ENCODE results near the gene PCDH8.

Gene PCDH8, protein sequence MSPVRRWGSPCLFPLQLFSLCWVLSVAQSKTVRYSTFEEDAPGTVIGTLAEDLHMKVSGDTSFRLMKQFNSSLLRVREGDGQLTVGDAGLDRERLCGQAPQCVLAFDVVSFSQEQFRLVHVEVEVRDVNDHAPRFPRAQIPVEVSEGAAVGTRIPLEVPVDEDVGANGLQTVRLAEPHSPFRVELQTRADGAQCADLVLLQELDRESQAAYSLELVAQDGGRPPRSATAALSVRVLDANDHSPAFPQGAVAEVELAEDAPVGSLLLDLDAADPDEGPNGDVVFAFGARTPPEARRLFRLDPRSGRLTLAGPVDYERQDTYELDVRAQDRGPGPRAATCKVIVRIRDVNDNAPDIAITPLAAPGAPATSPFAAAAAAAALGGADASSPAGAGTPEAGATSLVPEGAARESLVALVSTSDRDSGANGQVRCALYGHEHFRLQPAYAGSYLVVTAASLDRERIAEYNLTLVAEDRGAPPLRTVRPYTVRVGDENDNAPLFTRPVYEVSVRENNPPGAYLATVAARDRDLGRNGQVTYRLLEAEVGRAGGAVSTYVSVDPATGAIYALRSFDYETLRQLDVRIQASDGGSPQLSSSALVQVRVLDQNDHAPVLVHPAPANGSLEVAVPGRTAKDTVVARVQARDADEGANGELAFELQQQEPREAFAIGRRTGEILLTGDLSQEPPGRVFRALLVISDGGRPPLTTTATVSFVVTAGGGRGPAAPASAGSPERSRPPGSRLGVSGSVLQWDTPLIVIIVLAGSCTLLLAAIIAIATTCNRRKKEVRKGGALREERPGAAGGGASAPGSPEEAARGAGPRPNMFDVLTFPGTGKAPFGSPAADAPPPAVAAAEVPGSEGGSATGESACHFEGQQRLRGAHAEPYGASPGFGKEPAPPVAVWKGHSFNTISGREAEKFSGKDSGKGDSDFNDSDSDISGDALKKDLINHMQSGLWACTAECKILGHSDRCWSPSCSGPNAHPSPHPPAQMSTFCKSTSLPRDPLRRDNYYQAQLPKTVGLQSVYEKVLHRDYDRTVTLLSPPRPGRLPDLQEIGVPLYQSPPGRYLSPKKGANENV

DNA sequence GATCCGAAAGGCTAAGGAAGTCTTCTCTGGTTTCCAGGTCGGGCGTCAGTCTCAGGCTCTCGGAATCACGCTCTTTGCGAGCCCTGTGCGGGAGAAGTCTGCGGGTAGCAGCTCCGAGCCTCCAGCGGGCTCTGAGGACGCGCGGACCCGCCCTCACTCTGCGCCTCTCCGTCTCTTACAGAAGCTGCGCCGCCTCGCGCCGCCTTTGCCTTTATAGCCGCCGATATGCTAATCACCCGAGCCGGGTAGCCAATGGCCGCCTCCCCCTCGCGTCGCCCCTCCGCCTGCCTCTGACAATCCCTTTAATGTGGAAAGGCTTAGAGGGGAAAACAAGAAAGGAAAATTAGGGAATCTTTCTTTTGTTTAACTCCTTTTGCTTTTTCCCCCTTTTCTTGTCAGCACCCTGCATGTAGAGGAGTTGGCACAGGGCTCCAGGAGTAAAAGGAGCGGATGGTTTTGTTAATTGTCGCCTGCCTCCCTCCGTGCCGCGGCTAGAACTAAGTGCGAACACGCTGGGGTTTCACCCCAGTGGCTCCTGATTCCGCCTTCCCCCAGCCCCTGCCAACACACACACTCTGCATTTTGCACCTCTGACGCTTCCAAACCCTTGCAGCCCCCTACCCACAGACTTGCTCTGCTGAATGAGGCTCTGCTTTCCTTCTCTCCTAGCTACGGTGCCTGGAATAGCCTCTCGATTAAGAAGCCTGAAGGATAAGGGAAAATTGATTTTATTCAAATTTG, at the start of gene PCDH8:
Gene PCDH8, minus strand, starts transcription at position 186 of the 741 bp plus-strand sequence. CDS start 204 bp downstream, outside the sequence.
- Mint-ChIP-seq H3K36me3 (ENCODE audit: low read depth) (peaks cover 8% of the 10 kb centered on the region), H3K4me3 (peak within 1 kb of the TSS; percentile 92 to 94 (median 93)), H3K27me3 (ENCODE audit: low read depth) (peaks cover 72% of the 10 kb centered on the region), H3K9me3 (peaks cover 2% of the 10 kb centered on the region), H3K4me1 (peaks cover 41% of the 10 kb centered on the region), H3K27ac (peak within 1 kb of the TSS in 2 of 3 experiments; percentile 48 to 56)
- TF ChIP-seq, protein P1, sequence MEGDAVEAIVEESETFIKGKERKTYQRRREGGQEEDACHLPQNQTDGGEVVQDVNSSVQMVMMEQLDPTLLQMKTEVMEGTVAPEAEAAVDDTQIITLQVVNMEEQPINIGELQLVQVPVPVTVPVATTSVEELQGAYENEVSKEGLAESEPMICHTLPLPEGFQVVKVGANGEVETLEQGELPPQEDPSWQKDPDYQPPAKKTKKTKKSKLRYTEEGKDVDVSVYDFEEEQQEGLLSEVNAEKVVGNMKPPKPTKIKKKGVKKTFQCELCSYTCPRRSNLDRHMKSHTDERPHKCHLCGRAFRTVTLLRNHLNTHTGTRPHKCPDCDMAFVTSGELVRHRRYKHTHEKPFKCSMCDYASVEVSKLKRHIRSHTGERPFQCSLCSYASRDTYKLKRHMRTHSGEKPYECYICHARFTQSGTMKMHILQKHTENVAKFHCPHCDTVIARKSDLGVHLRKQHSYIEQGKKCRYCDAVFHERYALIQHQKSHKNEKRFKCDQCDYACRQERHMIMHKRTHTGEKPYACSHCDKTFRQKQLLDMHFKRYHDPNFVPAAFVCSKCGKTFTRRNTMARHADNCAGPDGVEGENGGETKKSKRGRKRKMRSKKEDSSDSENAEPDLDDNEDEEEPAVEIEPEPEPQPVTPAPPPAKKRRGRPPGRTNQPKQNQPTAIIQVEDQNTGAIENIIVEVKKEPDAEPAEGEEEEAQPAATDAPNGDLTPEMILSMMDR (IDR thresholded peaks at IDR 0.05; ENCODE audit: unreplicated experiment in 3 of 3) = no peak

DNA sequence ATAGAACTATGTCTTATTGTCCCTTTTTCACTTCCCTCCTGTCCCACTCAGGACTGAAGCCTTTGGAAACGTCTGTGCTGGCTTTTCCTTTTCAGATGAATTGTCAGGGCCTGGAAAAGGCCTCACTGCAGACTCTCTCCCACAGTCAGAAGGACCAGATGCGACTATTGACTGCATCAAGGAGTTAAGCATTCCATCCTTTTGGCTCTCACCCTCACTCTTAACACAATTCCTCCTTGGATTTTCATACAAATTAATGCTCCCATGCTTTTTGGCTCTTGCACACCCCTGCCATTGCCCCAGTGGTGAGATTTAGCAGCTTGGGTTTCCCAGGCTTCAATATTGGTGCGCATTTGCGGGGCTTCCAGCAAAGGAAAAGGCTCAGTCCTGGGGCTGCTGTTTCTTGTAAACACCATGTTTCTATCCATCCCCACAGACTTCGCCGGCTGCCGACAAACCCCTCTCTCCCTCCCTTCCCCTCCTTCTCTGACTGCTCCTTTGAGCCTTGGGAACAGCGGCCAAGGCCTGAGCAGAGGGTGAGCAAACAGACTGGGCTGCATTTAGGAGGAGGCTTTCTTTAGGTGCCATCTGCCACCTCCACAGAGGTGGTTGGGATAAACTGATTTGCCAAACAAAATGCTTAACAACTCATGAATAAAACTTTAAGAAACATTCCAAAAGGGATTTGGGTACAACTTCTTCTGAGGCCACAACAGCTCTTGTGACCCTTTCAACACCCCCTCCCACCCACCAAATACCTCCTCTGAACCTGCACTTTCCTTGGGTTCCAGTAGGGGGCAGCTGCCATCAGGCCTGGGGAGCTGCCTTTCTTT, 48.6 kb upstream of the PCDH8 start:
- Mint-ChIP-seq H3K4me3 (no peak overlapping the region), H3K27ac (peak overlapping the region in 2 of 3 experiments; percentile 26 to 30), H3K36me3 (ENCODE audit: low read depth) (no peaks in the 10 kb centered on the region), H3K4me1 (peaks cover 8% of the 10 kb centered on the region), H3K9me3 (no peaks in the 10 kb centered on the region), H3K27me3 (ENCODE audit: low read depth) (no peaks in the 10 kb centered on the region)
- TF ChIP-seq, protein P1 (IDR thresholded peaks at IDR 0.05; ENCODE audit: unreplicated experiment in 3 of 3) = peak; percentile 22 to 51 (median 44)

DNA sequence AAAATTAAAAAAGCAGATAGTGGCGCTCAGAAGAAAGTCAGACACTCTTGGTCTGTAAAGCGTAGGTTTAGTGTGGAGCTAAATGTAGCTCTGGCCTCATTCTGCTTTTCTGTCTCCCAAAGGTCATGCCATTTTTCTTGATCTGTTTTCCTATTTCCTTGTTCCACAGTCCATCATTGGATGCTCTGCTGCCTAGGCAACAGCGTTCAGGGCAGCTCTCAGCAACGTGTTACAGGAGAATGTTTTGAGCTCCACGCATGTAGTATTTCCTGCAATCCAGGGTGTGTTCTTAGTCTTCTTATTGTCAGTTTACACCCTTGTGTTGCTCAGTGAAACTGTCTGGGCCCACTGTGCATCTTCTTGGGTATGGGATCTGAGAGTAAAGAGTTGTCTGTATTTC, 46.0 kb upstream of the PCDH8 start:
- H3K27ac Mint-ChIP-seq = no peak overlapping the region
- H3K36me3 Mint-ChIP-seq (ENCODE audit: low read depth) = no peaks in the 10 kb centered on the region
- H3K4me3 Mint-ChIP-seq = no peak overlapping the region
- TF ChIP-seq, protein P1 (IDR thresholded peaks at IDR 0.05; ENCODE audit: unreplicated experiment in 3 of 3) = no peak
- H3K4me1 Mint-ChIP-seq = peaks cover 11% of the 10 kb centered on the region
- H3K27me3 Mint-ChIP-seq (ENCODE audit: low read depth) = no peaks in the 10 kb centered on the region
- H3K9me3 Mint-ChIP-seq = no peaks in the 10 kb centered on the region

DNA sequence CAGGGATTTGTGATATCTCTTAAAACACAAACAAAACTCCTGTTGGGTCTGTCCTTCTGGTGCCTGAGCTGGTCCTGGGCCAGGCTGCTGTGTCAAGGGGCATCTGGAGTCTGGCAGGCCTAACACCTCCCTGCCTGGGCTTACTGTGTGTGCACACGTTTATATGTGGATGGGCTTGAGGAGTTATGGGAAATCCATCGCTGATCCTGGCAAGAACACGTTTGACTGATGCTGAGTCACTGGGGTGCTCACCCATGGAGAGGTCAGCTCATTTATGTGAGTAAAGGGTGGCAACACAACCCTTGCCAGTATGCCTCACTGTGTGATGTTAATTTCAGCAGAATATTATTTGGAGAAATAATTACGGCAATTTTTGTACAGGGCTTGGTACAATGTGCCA, 44.5 kb upstream of the PCDH8 start:
- no peaks in the 10 kb centered on the region for H3K9me3 Mint-ChIP-seq
- H3K4me1 Mint-ChIP-seq = peaks cover 11% of the 10 kb centered on the region
- no peak overlapping the region for H3K4me3 Mint-ChIP-seq
- TF ChIP-seq, protein P1 (IDR thresholded peaks at IDR 0.05; ENCODE audit: unreplicated experiment in 3 of 3) = no peak
- H3K27ac Mint-ChIP-seq = no peak overlapping the region
- no peaks in the 10 kb centered on the region for H3K27me3 Mint-ChIP-seq (ENCODE audit: low read depth)
- H3K36me3 Mint-ChIP-seq (ENCODE audit: low read depth) = no peaks in the 10 kb centered on the region

DNA sequence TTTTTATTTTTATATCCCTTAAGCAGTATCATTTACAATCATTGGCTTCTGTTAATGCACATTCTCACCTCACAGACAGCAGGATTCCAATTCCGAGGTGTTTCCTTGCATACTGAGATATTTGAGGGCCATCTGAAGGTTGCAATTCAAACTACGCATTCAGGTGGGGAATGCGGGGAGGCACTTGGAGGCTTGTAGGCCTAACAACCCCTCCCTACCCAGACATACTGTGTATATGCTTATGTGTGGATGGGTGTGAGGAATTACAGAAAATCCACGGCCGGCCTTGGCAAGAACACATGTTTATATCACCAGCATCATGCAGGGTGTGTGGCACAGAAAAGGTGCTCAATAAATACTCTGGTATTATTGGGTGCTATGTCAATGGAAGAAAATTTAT, 43.3 kb upstream of the PCDH8 start:
- no peaks in the 10 kb centered on the region for H3K9me3 Mint-ChIP-seq

More for the DNA sequence above, 43.3 kb upstream of the PCDH8 start:
- H3K36me3 Mint-ChIP-seq (ENCODE audit: low read depth) = no peaks in the 10 kb centered on the region
- H3K4me3 Mint-ChIP-seq = no peak overlapping the region
- H3K4me1 Mint-ChIP-seq = peaks cover 6% of the 10 kb centered on the region
- TF ChIP-seq, protein P1 (IDR thresholded peaks at IDR 0.05; ENCODE audit: unreplicated experiment in 3 of 3) = no peak
- no peaks in the 10 kb centered on the region for H3K27me3 Mint-ChIP-seq (ENCODE audit: low read depth)
- H3K27ac Mint-ChIP-seq = no peak overlapping the region

All from nephron (organoid).